Karpas-422 (cell line): ENCODE results near the gene DGKB. TPM values are rescaled to one million over a fixed set of nuclear protein-coding genes. Genes with fewer than 3 reads are reported as not detected.

Source experiments
- DNase-seq: peaks from one replicate; pipeline ENCODE4 v3.0.0-alpha.2; 2015
- H2AFZ ChIP-seq: fragments of 200-600 bp; sonication (generic); 2 replicates; pipeline ENCODE4 v1.6.1; 2014; ENCODE audit warnings: antibody characterized with exemption, low read length, mixed read lengths
- H3K27ac ChIP-seq: fragments of 200-600 bp; sonication (generic); 2 replicates; pipeline ENCODE4 v1.5.1; 2014; ENCODE audit warnings: mild to moderate bottlenecking, low read length, moderate library complexity
- H3K27me3 ChIP-seq: fragments of 200-600 bp; sonication (generic); 2 replicates; pipeline ENCODE4 v1.6.1; 2014; ENCODE audit warnings: low read length, mixed read lengths
- H3K36me3 ChIP-seq: fragments of 200-600 bp; sonication (generic); 2 replicates; pipeline ENCODE4 v1.6.1; 2014; ENCODE audit warnings: low read length, mixed read lengths; ENCODE audit not compliant: insufficient read depth
- H3K4me1 ChIP-seq: fragments of 200-600 bp; sonication (generic); 2 replicates; pipeline ENCODE4 v1.6.1; 2014; ENCODE audit warnings: mild to moderate bottlenecking, low read length, mixed read lengths
- H3K4me2 ChIP-seq: fragments of 200-600 bp; sonication (generic); 2 replicates; pipeline ENCODE4 v1.6.1; 2014; ENCODE audit warnings: low read length, low read depth, mild to moderate bottlenecking; ENCODE audit not compliant: poor library complexity, severe bottlenecking
- H3K4me3 ChIP-seq: fragments of 200-600 bp; sonication (generic); 2 replicates; pipeline ENCODE4 v1.5.1; 2014; ENCODE audit warnings: mild to moderate bottlenecking, antibody characterized with exemption, low read length, mixed read lengths
- H3K79me2 ChIP-seq: fragments of 200-600 bp; sonication (generic); 2 replicates; pipeline ENCODE4 v1.6.1; 2014; ENCODE audit warnings: mild to moderate bottlenecking, low read length, mixed read lengths
- H3K9ac ChIP-seq: fragments of 200-600 bp; sonication (generic); 2 replicates; pipeline ENCODE4 v1.6.0; 2014; ENCODE audit warnings: low read length
- H3K9me2 ChIP-seq: fragments of 200-600 bp; sonication (generic), shearing (Covaris generic); replicated peaks from 2 replicates; pipeline ENCODE4 v1.6.0; 2014; ENCODE audit warnings: mild to moderate bottlenecking, low read length, moderate library complexity; ENCODE audit not compliant: insufficient read depth
- H3K9me3 ChIP-seq: fragments of 300-700, 200-600 bp; sonication (generic); 2 replicates; pipeline ENCODE4 v1.6.1; 2014; ENCODE audit warnings: low read length, mixed read lengths
- H4K20me1 ChIP-seq: fragments of 200-600 bp; sonication (generic); 2 replicates; pipeline ENCODE4 v1.6.1; 2014; ENCODE audit warnings: mild to moderate bottlenecking, antibody characterized with exemption, low read length, low read depth; ENCODE audit not compliant: insufficient read depth
- total RNA-seq: library from RNA; depleted of rRNA; stranded (reverse); fragments of >200 nt; shearing (Covaris generic); gene quantifications from 2 replicates; pipeline ENCODE4 v1.2.3, GENCODE V29; 2014; ENCODE audit warnings: low replicate concordance

DGKB gene
- total RNA-seq, 1 experiment from 2014 or later: not detected

GRCh38 chr7:14104861-14105260 is 797.7 kb downstream of the DGKB start:
- H3K4me2 ChIP-seq: no peak overlapping the region
- no peaks in the 10 kb centered on the region for H4K20me1 ChIP-seq
- DNase-seq: no peak
- no peaks in the 10 kb centered on the region for H3K9me2 ChIP-seq
- H3K79me2 ChIP-seq: no peaks in the 10 kb centered on the region
- H3K27ac ChIP-seq: no peak overlapping the region
- no peaks in the 10 kb centered on the region for H3K36me3 ChIP-seq
- H3K4me1 ChIP-seq: no peaks in the 10 kb centered on the region
- no peaks in the 10 kb centered on the region for H3K9me3 ChIP-seq
- no peak overlapping the region for H2AFZ ChIP-seq
- no peak overlapping the region for H3K9ac ChIP-seq
- no peaks in the 10 kb centered on the region for H3K27me3 ChIP-seq
- no peak overlapping the region for H3K4me3 ChIP-seq

- Histone ChIP-seq H3K9ac (no peak overlapping the region), H3K4me2 (no peak overlapping the region), H3K27ac (no peak overlapping the region), H3K27me3 (no peaks in the 10 kb centered on the region), H3K9me3 (no peaks in the 10 kb centered on the region), H3K4me3 (no peak overlapping the region), H3K4me1 (no peaks in the 10 kb centered on the region), H3K9me2 (no peaks in the 10 kb centered on the region), H3K79me2 (no peaks in the 10 kb centered on the region), H4K20me1 (no peaks in the 10 kb centered on the region), H3K36me3 (no peaks in the 10 kb centered on the region), H2AFZ (no peak overlapping the region)
- DNase-seq: no peak
Measured at GRCh38 chr7:14096159-14096558, 806.4 kb downstream of the DGKB start.

- H3K27me3 ChIP-seq: no peaks in the 10 kb centered on the region
- H3K36me3 ChIP-seq: no peaks in the 10 kb centered on the region
- H3K9me3 ChIP-seq: no peaks in the 10 kb centered on the region
- DNase-seq: no peak
- no peak overlapping the region for H3K9ac ChIP-seq
- H3K79me2 ChIP-seq: no peaks in the 10 kb centered on the region
- no peak overlapping the region for H3K27ac ChIP-seq
- H3K4me1 ChIP-seq: no peaks in the 10 kb centered on the region
- H4K20me1 ChIP-seq: no peaks in the 10 kb centered on the region
- H3K4me3 ChIP-seq: no peak overlapping the region
- no peak overlapping the region for H2AFZ ChIP-seq
- no peak overlapping the region for H3K4me2 ChIP-seq
- no peaks in the 10 kb centered on the region for H3K9me2 ChIP-seq
Measured at GRCh38 chr7:14095233-14095950, 807.2 kb downstream of the DGKB start.
